DOHH2 (cell line): ENCODE data around the gene ELAVL2.

ENCODE experiments used
- H3F3A ChIP-seq: fragments of 200-600 bp; sonication (generic), shearing (Covaris generic); 2 replicates; pipeline ENCODE4 v1.6.0; 2016; ENCODE audit warnings: antibody characterized with exemption, mild to moderate bottlenecking; ENCODE audit not compliant: control insufficient read depth, insufficient read depth
- H3K27ac ChIP-seq: fragments of 200-600 bp; sonication (generic); 2 replicates; pipeline ENCODE4 v1.5.1; 2014; ENCODE audit warnings: low read depth, mild to moderate bottlenecking, low read length, moderate library complexity
- H3K27me3 ChIP-seq: fragments of 200-600 bp; sonication (generic); 2 replicates; pipeline ENCODE4 v1.6.1; 2014; ENCODE audit warnings: mild to moderate bottlenecking, low read length, mixed read lengths; ENCODE audit not compliant: control insufficient read depth
- H3K36me3 ChIP-seq: fragments of 200-600 bp; sonication (generic); 2 replicates; pipeline ENCODE4 v1.6.1; 2014; ENCODE audit warnings: mild to moderate bottlenecking, low read length, moderate library complexity, mixed read lengths; ENCODE audit not compliant: control insufficient read depth
- H3K4me1 ChIP-seq: fragments of 200-600 bp; sonication (generic); 2 replicates; pipeline ENCODE4 v1.6.1; 2014; ENCODE audit warnings: mild to moderate bottlenecking, low read length, mixed read lengths; ENCODE audit not compliant: control insufficient read depth
- H3K4me2 ChIP-seq: fragments of 200-600 bp; sonication (generic); 2 replicates; pipeline ENCODE4 v1.6.0; 2014; ENCODE audit warnings: mild to moderate bottlenecking, low read length, moderate library complexity
- H3K4me3 ChIP-seq: fragments of 200-600 bp; sonication (generic); 2 replicates; pipeline ENCODE4 v1.5.1; 2014; ENCODE audit warnings: mild to moderate bottlenecking, low read length, mixed read lengths
- H3K79me2 ChIP-seq: fragments of 200-600 bp; sonication (generic); 2 replicates; pipeline ENCODE4 v1.6.1; 2014; ENCODE audit warnings: mild to moderate bottlenecking, low read length, mixed read lengths; ENCODE audit not compliant: control insufficient read depth
- H3K9me2 ChIP-seq: fragments of 200-600 bp; sonication (generic); replicated peaks from 2 replicates; pipeline ENCODE4 v1.6.1; 2014; ENCODE audit warnings: mild to moderate bottlenecking, low read length, mixed read lengths; ENCODE audit not compliant: control insufficient read depth
- H3K9me3 ChIP-seq: fragments of 200-600 bp; sonication (generic); 2 replicates; pipeline ENCODE4 v1.6.1; 2014; ENCODE audit warnings: antibody characterized with exemption, low read length, mixed read lengths; ENCODE audit not compliant: control insufficient read depth, insufficient read depth
- H4K20me1 ChIP-seq: fragments of 200-600 bp; sonication (generic); 2 replicates; pipeline ENCODE4 v1.6.0; 2014; ENCODE audit warnings: low read depth, mild to moderate bottlenecking, antibody characterized with exemption, low read length, moderate library complexity; ENCODE audit not compliant: control insufficient read depth, insufficient read depth
- CTCF ChIP-seq: fragments of 200-600 bp; sonication (generic); IDR thresholded peaks from one replicate; pipeline ENCODE4 v1.5.1; 2014; ENCODE audit warnings: antibody characterized with exemption, mild to moderate bottlenecking, low read depth, low read length; ENCODE audit not compliant: poor library complexity, severe bottlenecking
- EZH2phosphoT487 ChIP-seq: fragments of 200-600 bp; sonication (generic); IDR thresholded peaks from 2 replicates; pipeline ENCODE4 v1.6.1; 2017; ENCODE audit warnings: borderline replicate concordance, mild to moderate bottlenecking, antibody characterized with exemption, low read length, moderate library complexity, mixed read lengths

Gene ELAVL2

GRCh38 chr9:23812673-23813072 is 13.4 kb downstream of the ELAVL2 start:
- Histone ChIP-seq H3F3A (no peaks in the 10 kb centered on the region), H3K4me3 (no peak overlapping the region), H3K4me2 (no peak overlapping the region), H3K36me3 (no peaks in the 10 kb centered on the region), H3K4me1 (no peaks in the 10 kb centered on the region), H3K9me2 (no peaks in the 10 kb centered on the region), H4K20me1 (no peaks in the 10 kb centered on the region), H3K27ac (no peak overlapping the region), H3K27me3 (no peaks in the 10 kb centered on the region), H3K79me2 (no peaks in the 10 kb centered on the region), H3K9me3 (no peaks in the 10 kb centered on the region)
- TF ChIP-seq CTCF (no peak), EZH2phosphoT487 (no peak)

- H3K79me2 ChIP-seq: no peaks in the 10 kb centered on the region
- H3K27me3 ChIP-seq: no peaks in the 10 kb centered on the region
- H3K9me3 ChIP-seq: no peaks in the 10 kb centered on the region
- no peaks in the 10 kb centered on the region for H3K9me2 ChIP-seq
- H3K36me3 ChIP-seq: no peaks in the 10 kb centered on the region
- no peak overlapping the region for H3K4me2 ChIP-seq
- no peaks in the 10 kb centered on the region for H3F3A ChIP-seq
- no peak for TF ChIP-seq CTCF
- TF ChIP-seq EZH2phosphoT487: no peak
- no peaks in the 10 kb centered on the region for H3K4me1 ChIP-seq
- H3K4me3 ChIP-seq: no peak overlapping the region
- H3K27ac ChIP-seq: no peak overlapping the region
- no peaks in the 10 kb centered on the region for H4K20me1 ChIP-seq
Observed at GRCh38 chr9:23811633-23812032, 14.4 kb downstream of the ELAVL2 start.

- Histone ChIP-seq H3F3A (no peaks in the 10 kb centered on the region), H3K27me3 (no peaks in the 10 kb centered on the region), H3K9me3 (no peaks in the 10 kb centered on the region), H3K27ac (no peak overlapping the region), H3K36me3 (no peaks in the 10 kb centered on the region), H3K4me1 (no peaks in the 10 kb centered on the region), H3K79me2 (no peaks in the 10 kb centered on the region), H3K4me2 (no peak overlapping the region), H4K20me1 (no peaks in the 10 kb centered on the region), H3K4me3 (no peak overlapping the region), H3K9me2 (no peaks in the 10 kb centered on the region; the same call in 1 of the 2 replicates)
- no peak for TF ChIP-seq CTCF
- no peak for TF ChIP-seq EZH2phosphoT487
Observed at GRCh38 chr9:23803216-23803615, 22.8 kb downstream of the ELAVL2 start.

GRCh38 chr9:23801523-23801922 is 24.5 kb downstream of the ELAVL2 start:
- no peak overlapping the region for H3K4me3 ChIP-seq
- no peaks in the 10 kb centered on the region for H3K36me3 ChIP-seq
- no peak overlapping the region for H3K4me2 ChIP-seq
- H4K20me1 ChIP-seq: no peaks in the 10 kb centered on the region
- no peaks in the 10 kb centered on the region for H3K9me3 ChIP-seq
- H3K27me3 ChIP-seq: no peaks in the 10 kb centered on the region
- H3F3A ChIP-seq: no peaks in the 10 kb centered on the region
- TF ChIP-seq CTCF: no peak
- no peak for TF ChIP-seq EZH2phosphoT487
- H3K4me1 ChIP-seq: no peaks in the 10 kb centered on the region
- no peaks in the 10 kb centered on the region for H3K79me2 ChIP-seq
- H3K9me2 ChIP-seq: no peaks in the 10 kb centered on the region; the same call in 1 of the 2 replicates
- H3K27ac ChIP-seq: no peak overlapping the region
